Upper lobe of left lung (tissue), 6 donors: ENCODE data around the gene PNKP. TPM values are rescaled to one million over a fixed set of nuclear protein-coding genes. Genes with fewer than 3 reads are reported as not detected.

Source experiments
- ATAC-seq, 2 donors: fragments of 200-7000 bp; cut with Tn5 transposase; one replicate each; pipeline ENCODE4 v1.9.1; 2022; ENCODE audit warnings: mild to moderate bottlenecking in 2 of 2, moderate library complexity in 2 of 2; ENCODE audit not compliant: low FRiP score in 2 of 2
- DNase-seq, 2 donors: peaks; one replicate each; pipeline ENCODE4 v3.0.0-alpha.2; 2019 to 2020
- H3K27ac ChIP-seq, 4 donors: fragments of 200-600 bp; sonication (generic); one replicate each; pipeline ENCODE4 v1.5.1; 2016 to 2019
- H3K27me3 ChIP-seq, 4 donors: fragments of 200-600 bp; sonication (generic); one replicate each; pipeline ENCODE4 v1.5.1; 2017 to 2019
- H3K36me3 ChIP-seq, 4 donors: fragments of 200-600 bp; sonication (generic); one replicate each; pipeline ENCODE4 v1.5.1; 2016 to 2019
- H3K4me1 ChIP-seq, 4 donors: fragments of 200-600 bp; sonication (generic); one replicate each; pipeline ENCODE4 v1.5.1; 2018 to 2019
- H3K4me3 ChIP-seq, 4 donors: fragments of 200-600 bp; sonication (generic); one replicate each; pipeline ENCODE4 v1.5.1; 2017 to 2019; ENCODE audit warnings: mild to moderate bottlenecking in 2 of 4, moderate library complexity in 1 of 4
- H3K9me3 ChIP-seq, 4 donors: fragments of 200-600 bp; sonication (generic); one replicate each; pipeline ENCODE4 v1.5.1; 2018 to 2019
- CTCF ChIP-seq, 6 experiments: fragments of 450-650 bp in 4 of 6; fragments of 200-600 bp in 2 of 6; sonication (generic) in 2 of 6; IDR thresholded peaks; one replicate each; pipeline ENCODE4 v1.5.1; 2016 to 2019; ENCODE audit warnings: antibody characterized with exemption in 6 of 6
- EP300 ChIP-seq, 4 donors: sonication (generic); formaldehyde crosslinking; IDR thresholded peaks; one replicate each; pipeline ENCODE4 v1.5.1; 2017; ENCODE audit warnings: antibody characterized with exemption in 4 of 4, control low read depth in 2 of 4
- POLR2A ChIP-seq, 4 donors: fragments of 450-650 bp; IDR thresholded peaks; one replicate each; pipeline ENCODE4 v1.5.1; 2016 to 2017; ENCODE audit warnings: antibody characterized with exemption in 4 of 4, mild to moderate bottlenecking in 2 of 4
- POLR2AphosphoS5 ChIP-seq, 2 donors: sonication (generic); formaldehyde crosslinking; IDR thresholded peaks; one replicate each; pipeline ENCODE4 v1.5.1; 2017; ENCODE audit warnings: antibody characterized with exemption in 2 of 2
- WGBS, 2 donors: methylation state at CpG; one replicate each; pipeline ENCODE4 v1.1.5; 2017 to 2018; 5-methylcytosine and 5-hydroxymethylcytosine counted together
- total RNA-seq, 6 donors: library from RNA; depleted of rRNA in 4 of 6; stranded (reverse); fragments of >200 nt in 4 of 6; gene quantifications; one replicate each; pipeline versions ENCODE4 v1.1.0 to v1.2.1, GENCODE V29; 2016 to 2021
- donor health status: DM: no; HTN: no; CAD: no; lungs with moderate emphysema.
- donor health status: DM: no; HTN: yes; CAD: no; lungs with severe emphysema.

Gene PNKP
- total RNA-seq, 6 donors from 2014 or later, result 47.6 to 321 (median 88.6) TPM

- Histone ChIP-seq H3K9me3 (no peaks in the 10 kb centered on the region), H3K4me1 (peaks cover 6 to 17% (median 10%) of the 10 kb centered on the region in 4 donors), H3K27ac (no peak overlapping the region), H3K27me3 (no peaks in the 10 kb centered on the region), H3K4me3 (no peak overlapping the region), H3K36me3 (peaks cover 15 to 89% (median 73%) of the 10 kb centered on the region in 4 donors)
- WGBS, 2 donors, result 88 to 92% methylated on average over 21 to 35 of the region's 37 CpGs
- TF ChIP-seq EP300 (IDR thresholded peaks at IDR 0.05), result no peak
- TF ChIP-seq POLR2A (IDR thresholded peaks at IDR 0.05), result no peak
- TF ChIP-seq CTCF (IDR thresholded peaks at IDR 0.05), result no peak
- no peak for TF ChIP-seq POLR2AphosphoS5 (IDR thresholded peaks at IDR 0.05)
- DNase-seq (peak in 1 of 2 donors; percentile 83), ATAC-seq (no peak)
These were observed 9.0 kb downstream of the PNKP start for GRCh38 chr19:49858088-49858985.

DNA sequence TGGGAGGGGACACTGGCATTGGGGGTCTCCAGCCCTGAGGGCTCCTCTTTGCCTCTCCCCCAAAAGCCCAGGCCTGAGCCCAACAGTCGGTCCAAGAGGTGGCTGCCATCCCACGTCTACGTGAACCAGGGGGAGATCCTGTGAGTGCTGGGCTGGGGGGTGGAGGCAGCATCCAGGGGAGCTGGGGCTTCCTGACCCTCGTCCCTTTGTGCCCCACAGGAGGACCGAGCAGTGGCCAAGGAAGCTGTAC is 9.6 kb downstream of the PNKP start:
- no peak for ATAC-seq
- no peak for DNase-seq
- H3K9me3 ChIP-seq, result no peaks in the 10 kb centered on the region
- no peak for TF ChIP-seq CTCF (IDR thresholded peaks at IDR 0.05)
- no peak for TF ChIP-seq POLR2AphosphoS5 (IDR thresholded peaks at IDR 0.05)
- no peak for TF ChIP-seq POLR2A (IDR thresholded peaks at IDR 0.05)
- TF ChIP-seq EP300 (IDR thresholded peaks at IDR 0.05), result no peak
- H3K4me3 ChIP-seq, result no peak overlapping the region
- H3K27me3 ChIP-seq, result no peaks in the 10 kb centered on the region
- H3K27ac ChIP-seq, result no peak overlapping the region
- peaks cover 8 to 22% (median 14%) of the 10 kb centered on the region in 4 donors for H3K4me1 ChIP-seq
- peaks cover 15 to 85% (median 68%) of the 10 kb centered on the region in 4 donors for H3K36me3 ChIP-seq
- WGBS, 2 donors, result 93% methylated on average over 5 of the region's 5 CpGs; no CpG with 5 or more reads in 1 of the 2 donors

DNA sequence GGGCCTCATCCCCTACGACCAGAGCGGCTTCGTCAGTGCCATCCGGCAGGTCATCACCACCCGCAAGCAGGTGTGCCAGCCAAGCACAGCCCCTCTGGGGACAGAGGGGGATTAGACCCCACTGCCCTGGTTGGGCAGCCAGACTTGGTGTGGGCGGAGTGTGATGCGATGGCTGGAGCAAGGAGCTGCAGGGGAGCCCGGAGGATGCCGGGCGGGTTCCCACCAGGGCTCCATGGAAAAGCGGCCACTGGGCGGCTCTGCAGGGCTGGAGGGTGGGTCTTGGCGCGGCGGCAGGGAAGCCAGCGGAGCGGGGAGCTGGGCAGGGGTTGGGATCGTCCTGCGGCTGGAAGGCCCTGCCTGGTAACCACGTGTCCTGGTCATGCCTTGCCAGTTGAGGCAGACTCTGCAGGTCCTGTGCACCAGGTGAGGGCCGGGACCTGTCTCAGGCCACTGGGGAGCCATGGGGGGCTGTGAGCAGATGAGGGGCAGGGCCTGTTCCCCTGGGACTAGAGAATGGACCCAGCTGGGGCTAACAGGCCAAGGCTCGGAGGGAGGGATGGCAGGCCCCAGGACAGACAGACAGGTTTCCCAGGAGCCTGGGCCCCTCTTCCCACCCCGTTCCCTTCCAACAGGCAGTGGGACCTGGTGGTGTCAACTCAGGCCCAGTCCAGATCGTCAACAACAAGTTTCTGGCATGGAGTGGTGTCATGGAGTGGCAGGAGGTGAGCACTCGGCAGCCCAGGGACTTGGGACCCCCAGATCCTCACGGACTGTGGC is 10.1 kb downstream of the PNKP start:
- no peak for TF ChIP-seq POLR2A (IDR thresholded peaks at IDR 0.05)
- no peak for TF ChIP-seq EP300 (IDR thresholded peaks at IDR 0.05)
- no peak for TF ChIP-seq POLR2AphosphoS5 (IDR thresholded peaks at IDR 0.05)
- no peak for TF ChIP-seq CTCF (IDR thresholded peaks at IDR 0.05)
- no peak overlapping the region for H3K27ac ChIP-seq
- peak in 1 of 2 donors; percentile 83 for DNase-seq
- 90 to 91% methylated on average over 12 to 25 of the region's 26 CpGs for WGBS, 2 donors
- no peaks in the 10 kb centered on the region for H3K27me3 ChIP-seq
- no peak overlapping the region for H3K4me3 ChIP-seq
- ATAC-seq, result no peak
- H3K36me3 ChIP-seq, result peaks cover 15 to 80% (median 64%) of the 10 kb centered on the region in 4 donors
- H3K4me1 ChIP-seq, result peaks cover 14 to 28% (median 19%) of the 10 kb centered on the region in 4 donors
- no peaks in the 10 kb centered on the region for H3K9me3 ChIP-seq

DNA sequence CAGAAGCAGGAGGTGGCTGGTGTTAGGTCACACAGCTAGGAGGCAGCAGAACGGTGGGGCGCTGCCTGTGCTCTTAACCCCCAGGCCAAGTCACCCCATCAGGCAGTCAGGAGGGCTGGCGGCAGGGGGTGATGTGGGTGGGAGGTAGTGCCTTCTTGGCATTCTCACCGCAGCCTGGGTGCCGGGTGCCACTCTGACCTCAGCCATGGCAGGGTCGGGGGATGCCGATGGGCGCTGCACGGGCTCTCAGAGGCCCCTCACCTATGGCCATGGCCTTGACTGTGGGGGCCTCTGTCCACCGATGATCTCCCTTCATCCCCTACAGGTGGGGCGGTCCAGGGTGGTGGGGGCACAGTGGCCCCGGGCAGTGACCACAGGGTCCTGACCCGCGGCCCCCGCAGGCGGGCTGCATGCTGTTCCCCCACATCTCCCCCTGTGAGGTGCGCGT is 10.8 kb downstream of the PNKP start:
- H3K9me3 ChIP-seq, result no peaks in the 10 kb centered on the region
- peaks cover 17 to 34% (median 24%) of the 10 kb centered on the region in 4 donors for H3K4me1 ChIP-seq
- DNase-seq (peak in 1 of 2 donors; percentile 78), ATAC-seq (no peak)
- no peaks in the 10 kb centered on the region for H3K27me3 ChIP-seq
- 40 to 95% methylated on average over 1 to 18 of the region's 18 CpGs for WGBS, 2 donors
- TF ChIP-seq POLR2A (IDR thresholded peaks at IDR 0.05), result no peak
- no peak for TF ChIP-seq EP300 (IDR thresholded peaks at IDR 0.05)
- TF ChIP-seq CTCF (IDR thresholded peaks at IDR 0.05), result no peak
- TF ChIP-seq POLR2AphosphoS5 (IDR thresholded peaks at IDR 0.05), result no peak
- H3K4me3 ChIP-seq, result no peak overlapping the region
- H3K36me3 ChIP-seq, result peaks cover 14 to 73% (median 58%) of the 10 kb centered on the region in 4 donors
- peak overlapping the region in 1 of 4 donors; percentile 15 for H3K27ac ChIP-seq
